HCT116 (cell line): ENCODE data around the gene CNTNAP5. TPM values are rescaled to one million over a fixed set of nuclear protein-coding genes. Genes with fewer than 3 reads are reported as not detected.

Experiments used
- ATAC-seq: fragments of 200-7000 bp; cut with Tn5 transposase; 2 replicates; pipeline ENCODE4 v1.9.1; 2020; ENCODE audit warnings: mild to moderate bottlenecking, moderate library complexity
- BruUV-seq: library from RNA; stranded (reverse); fragments of 400-500 nt; replicated peaks from 2 replicates; lab custom pipeline; 2021; lab: Mats Ljungman, UMichigan
- CTCF ChIA-PET: fragments of 300-600 bp; sonication (Branson Sonifier 250); formaldehyde crosslinking; loops from one replicate; lab custom pipeline; 2021; ENCODE audit warnings: antibody characterized with exemption; lab: Charles Lee
- POLR2A ChIA-PET: fragments of 300-600, 350-600 bp; sonication (Branson Sonifier 250); formaldehyde crosslinking; loops from one replicate; lab custom pipeline; 2021; ENCODE audit warnings: antibody characterized with exemption; lab: Charles Lee
- RAD21 ChIA-PET, 2 experiments: fragments of 300-600 bp; sonication (Branson Sonifier 250); formaldehyde crosslinking; loops; one replicate each; lab custom pipeline; 2023; ENCODE audit warnings: low total read pairs in 2 of 2; ENCODE audit not compliant: uncharacterized antibody in 2 of 2, unreplicated experiment in 2 of 2, low non-redundant PET in 1 of 2; lab: Charles Lee
- DNase-seq: peaks from one replicate; pipeline ENCODE4 v3.0.0-alpha.2; 2010; ENCODE audit warnings: low read depth, low spot score
- H2AFZ ChIP-seq: fragments of 200-600 bp; shearing (Covaris generic), sonication (generic); 2 replicates; pipeline ENCODE4 v1.6.1; 2017; ENCODE audit warnings: low read depth, mixed run types, mixed read lengths, antibody characterized with exemption, low read length; ENCODE audit not compliant: poor library complexity, severe bottlenecking
- H3K27ac ChIP-seq: 2 replicates; pipeline ENCODE4 v1.5.1; 2012; ENCODE audit warnings: low read depth, low read length
- H3K27me3 ChIP-seq: fragments of 200-600 bp; sonication (generic); 2 replicates; pipeline ENCODE4 v1.6.1; 2016; ENCODE audit warnings: mixed run types, low read length, mixed read lengths; ENCODE audit not compliant: insufficient read depth
- H3K36me3 ChIP-seq, 2 experiments: fragments of 200-500 bp in 1 of 2; fragments of 200-600 bp in 1 of 2; sonication (Bioruptor generic) in 1 of 2; sonication (generic) in 1 of 2; 2 replicates each; pipeline versions ENCODE4 v1.5.1 to v1.6.1; 2014 to 2016; ENCODE audit warnings: low read length in 2 of 2, inconsistent platforms in 1 of 2, mixed read lengths in 1 of 2, mixed run types in 1 of 2; ENCODE audit not compliant: insufficient read depth in 2 of 2, control insufficient read depth in 1 of 2
- H3K4me1 ChIP-seq, 2 experiments: fragments of 200-600 bp in 1 of 2; sonication (generic) in 1 of 2; 2 replicates each; pipeline versions ENCODE4 v1.5.1 to v1.6.1; 2012 to 2017; ENCODE audit warnings: low read length in 2 of 2, inconsistent platforms in 1 of 2, mild to moderate bottlenecking in 1 of 2, mixed read lengths in 1 of 2, mixed run types in 1 of 2, moderate library complexity in 1 of 2; ENCODE audit not compliant: insufficient read depth in 2 of 2, control insufficient read depth in 1 of 2
- H3K4me2 ChIP-seq: fragments of 200-600 bp; sonication (generic); 2 replicates; pipeline ENCODE4 v1.6.1; 2017; ENCODE audit warnings: mixed run types, low read length, mixed read lengths
- H3K4me3 ChIP-seq, 2 experiments: fragments of 200-600 bp in 1 of 2; sonication (generic) in 1 of 2; replicated peaks in 1 of 2; 2 replicates each; pipeline ENCODE4 v1.5.1; 2011 to 2016; ENCODE audit warnings: low read length in 2 of 2, control low read depth in 1 of 2, low read depth in 1 of 2, mild to moderate bottlenecking in 1 of 2, mixed read lengths in 1 of 2, mixed run types in 1 of 2
- H3K79me2 ChIP-seq: fragments of 200-600 bp; sonication (generic); 2 replicates; pipeline ENCODE4 v1.6.1; 2017; ENCODE audit warnings: mild to moderate bottlenecking, mixed run types, low read length, moderate library complexity, mixed read lengths; ENCODE audit not compliant: insufficient read depth
- H3K9ac ChIP-seq: fragments of 200-600 bp; sonication (generic); 2 replicates; pipeline ENCODE4 v1.6.1; 2016; ENCODE audit warnings: low read length, mixed read lengths
- H3K9me2 ChIP-seq: fragments of 200-600 bp; sonication (generic), shearing (Covaris generic); 2 replicates; pipeline ENCODE4 v1.6.1; 2017; ENCODE audit warnings: mixed run types, mild to moderate bottlenecking, moderate library complexity; ENCODE audit not compliant: insufficient read depth
- H3K9me3 ChIP-seq, 2 experiments: fragments of 200-500 bp in 1 of 2; fragments of 200-600 bp in 1 of 2; sonication (Bioruptor generic) in 1 of 2; sonication (generic) in 1 of 2; 2 replicates each; pipeline ENCODE4 v1.6.1; 2014 to 2017; ENCODE audit warnings: low read length in 2 of 2, mixed read lengths in 2 of 2, inconsistent platforms in 1 of 2, low read depth in 1 of 2, mild to moderate bottlenecking in 1 of 2, mixed run types in 1 of 2, moderate library complexity in 1 of 2; ENCODE audit not compliant: control insufficient read depth in 1 of 2, insufficient read depth in 1 of 2
- H4K20me1 ChIP-seq: fragments of 200-600 bp; sonication (generic), shearing (Covaris generic); 2 replicates; pipeline ENCODE4 v1.6.1; 2017; ENCODE audit warnings: mixed run types, mild to moderate bottlenecking, moderate library complexity; ENCODE audit not compliant: insufficient read depth
- CBX3 ChIP-seq: IDR thresholded peaks from 2 replicates; pipeline ENCODE4 v1.6.1; 2012; ENCODE audit warnings: low read depth
- CEBPB ChIP-seq: IDR thresholded peaks from 2 replicates; pipeline ENCODE4 v1.6.1; 2012; ENCODE audit warnings: low read depth
- EGR1 ChIP-seq: IDR thresholded peaks from 2 replicates; pipeline ENCODE4 v1.6.1; 2012; ENCODE audit warnings: low read depth
- EZH2phosphoT487 ChIP-seq: fragments of 200-600 bp; IDR thresholded peaks from 2 replicates; pipeline ENCODE4 v1.6.1; 2018; ENCODE audit warnings: antibody characterized with exemption, borderline replicate concordance
- FOSL1 ChIP-seq: IDR thresholded peaks from 2 replicates; pipeline ENCODE4 v1.6.1; 2012; ENCODE audit warnings: low read depth
- JUND ChIP-seq: IDR thresholded peaks from 2 replicates; pipeline ENCODE4 v1.6.1; 2012
- MAX ChIP-seq: IDR thresholded peaks from 2 replicates; pipeline ENCODE4 v1.6.1; 2012
- POLR2A ChIP-seq: IDR thresholded peaks from 2 replicates; pipeline ENCODE4 v1.7.0; 2011; ENCODE audit warnings: borderline replicate concordance; ENCODE audit not compliant: insufficient read depth, insufficient read length; ENCODE audit errors: extremely low read depth
- POLR2AphosphoS5 ChIP-seq: IDR thresholded peaks from 2 replicates; pipeline ENCODE4 v1.6.1; 2011; ENCODE audit warnings: mild to moderate bottlenecking, low read depth, low read length, moderate library complexity
- RAD21 ChIP-seq: IDR thresholded peaks from 2 replicates; pipeline ENCODE4 v1.6.1; 2012; ENCODE audit warnings: low read depth, mild to moderate bottlenecking
- SP1 ChIP-seq: IDR thresholded peaks from 2 replicates; pipeline ENCODE4 v1.6.1; 2012; ENCODE audit warnings: low read depth
- SRF ChIP-seq: IDR thresholded peaks from 2 replicates; pipeline ENCODE4 v1.6.1; 2012; ENCODE audit warnings: low read depth
- TCF7L2 ChIP-seq: IDR thresholded peaks from 2 replicates; pipeline ENCODE4 v1.7.0; 2011; ENCODE audit warnings: borderline replicate concordance, inconsistent platforms; ENCODE audit not compliant: insufficient read depth, insufficient read length; ENCODE audit errors: extremely low read depth
- ZFX ChIP-seq: fragments of 450-650 bp; IDR thresholded peaks from 2 replicates; pipeline ENCODE4 v1.6.1; 2017
- ZNF274 ChIP-seq: fragments of 200-500 bp; sonication (Bioruptor generic); IDR thresholded peaks from 2 replicates; pipeline ENCODE4 v1.6.1; 2014; ENCODE audit warnings: mild to moderate bottlenecking, low read depth, low read length, inconsistent platforms
- intact Hi-C: fragments of 100-400 bp; cut with micrococcal nuclease; formaldehyde crosslinking; loops from 2 replicates; pipeline ENCODE4 v1.10.0; 2022
- total RNA-seq: library from RNA; stranded (reverse); gene quantifications from one replicate; pipeline ENCODE4 v1.2.1, GENCODE V29; 2021; ENCODE audit not compliant: unreplicated experiment
- TF ChIP-seq, protein P1 (sequence below): IDR thresholded peaks from 2 replicates; pipeline ENCODE4 v1.6.1; 2011; ENCODE audit warnings: mild to moderate bottlenecking, low read length, moderate library complexity; ENCODE audit not compliant: insufficient replicate concordance; ENCODE audit errors: extremely low read depth
- TF ChIP-seq, protein P2 (sequence below): IDR thresholded peaks from 2 replicates; pipeline ENCODE4 v1.6.1; 2012

Gene CNTNAP5
- total RNA-seq, 1 experiment from 2014 or later: not detected

DNA sequence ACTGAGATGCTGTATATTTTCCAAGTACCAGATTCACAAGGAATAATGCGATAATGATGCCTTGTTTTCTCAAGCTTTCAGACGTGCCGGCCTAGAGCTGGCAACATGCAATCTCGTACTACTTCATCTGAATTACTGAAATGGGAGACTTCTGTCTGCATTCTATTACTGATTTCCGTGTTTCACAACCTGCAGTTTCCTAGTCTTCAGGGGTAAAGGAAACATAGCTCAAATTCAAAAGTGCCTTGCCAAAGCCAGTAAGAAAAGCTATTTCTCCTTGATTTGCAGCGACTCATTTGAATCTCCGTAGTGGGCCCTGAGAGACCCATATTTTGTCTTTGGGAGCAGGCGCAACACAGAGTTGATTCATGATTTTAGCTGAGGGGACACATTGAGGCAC, 289.0 kb downstream of the CNTNAP5 start:
- POLR2A ChIA-PET: no interaction called here
- BruUV-seq: no TSS peak
- CTCF ChIA-PET: no interaction called here

DNA sequence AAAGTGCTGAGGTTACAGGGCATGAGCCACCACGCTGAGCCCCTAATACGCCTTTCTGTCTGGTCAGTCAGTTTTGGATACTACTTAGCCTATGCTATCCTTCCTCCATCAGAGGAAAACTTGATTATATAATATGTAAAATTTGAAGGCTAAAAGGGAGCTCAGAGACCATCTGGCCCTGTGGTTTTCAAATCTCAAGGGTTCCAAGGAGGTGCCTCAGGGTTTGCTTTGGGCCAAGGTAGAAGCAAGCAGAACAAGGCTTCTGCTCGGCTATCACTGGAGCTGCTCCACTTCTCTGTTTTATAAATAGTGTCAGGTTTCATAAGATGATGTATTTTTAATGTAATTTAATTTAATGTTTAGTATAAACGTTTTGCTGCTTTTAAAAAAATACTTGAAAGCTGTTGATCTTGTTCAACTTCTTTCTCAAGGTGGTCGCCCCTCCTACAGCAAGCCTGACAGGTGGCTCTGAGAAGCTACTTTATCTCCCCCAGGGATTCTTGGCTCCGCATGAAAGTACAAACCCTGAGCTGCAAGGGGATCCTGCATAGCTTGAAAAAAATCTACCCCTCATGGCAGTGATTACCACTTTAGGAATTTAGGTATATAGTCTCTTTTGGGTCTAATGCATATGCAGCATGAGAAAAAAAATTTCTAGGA, 290.3 kb downstream of the CNTNAP5 start:
- no peaks in the 10 kb centered on the region for H3K27me3 ChIP-seq
- ChIA-PET CTCF (no interaction called here), RAD21 (no interaction called here), POLR2A (no interaction called here)
- no TSS peak for BruUV-seq
- H3K27ac ChIP-seq: no peak overlapping the region
- H3K4me1 ChIP-seq: no peaks in the 10 kb centered on the region
- H3K4me2 ChIP-seq: no peak overlapping the region
- no peak overlapping the region for H2AFZ ChIP-seq
- no peaks in the 10 kb centered on the region for H3K9me2 ChIP-seq
- no peak overlapping the region for H3K9ac ChIP-seq
- intact Hi-C loops: no loop called here
- DNase-seq (no peak), ATAC-seq (no peak)
- no peaks in the 10 kb centered on the region for H3K36me3 ChIP-seq
- no peaks in the 10 kb centered on the region for H4K20me1 ChIP-seq
- peaks cover 0 to 12% of the 10 kb centered on the region in 2 experiments; a peak in 2 of 4 replicates for H3K9me3 ChIP-seq
- no peaks in the 10 kb centered on the region for H3K79me2 ChIP-seq
- no peak overlapping the region for H3K4me3 ChIP-seq
- TF ChIP-seq JUND (no peak), EGR1 (no peak), EZH2phosphoT487 (no peak), SP1 (no peak), CBX3 (no peak), ZNF274 (no peak), POLR2A (no peak), SRF (no peak), FOSL1 (no peak), TCF7L2 (no peak), MAX (no peak), POLR2AphosphoS5 (no peak), ZFX (no peak), RAD21 (no peak), CEBPB (no peak)
- TF ChIP-seq, protein P1, sequence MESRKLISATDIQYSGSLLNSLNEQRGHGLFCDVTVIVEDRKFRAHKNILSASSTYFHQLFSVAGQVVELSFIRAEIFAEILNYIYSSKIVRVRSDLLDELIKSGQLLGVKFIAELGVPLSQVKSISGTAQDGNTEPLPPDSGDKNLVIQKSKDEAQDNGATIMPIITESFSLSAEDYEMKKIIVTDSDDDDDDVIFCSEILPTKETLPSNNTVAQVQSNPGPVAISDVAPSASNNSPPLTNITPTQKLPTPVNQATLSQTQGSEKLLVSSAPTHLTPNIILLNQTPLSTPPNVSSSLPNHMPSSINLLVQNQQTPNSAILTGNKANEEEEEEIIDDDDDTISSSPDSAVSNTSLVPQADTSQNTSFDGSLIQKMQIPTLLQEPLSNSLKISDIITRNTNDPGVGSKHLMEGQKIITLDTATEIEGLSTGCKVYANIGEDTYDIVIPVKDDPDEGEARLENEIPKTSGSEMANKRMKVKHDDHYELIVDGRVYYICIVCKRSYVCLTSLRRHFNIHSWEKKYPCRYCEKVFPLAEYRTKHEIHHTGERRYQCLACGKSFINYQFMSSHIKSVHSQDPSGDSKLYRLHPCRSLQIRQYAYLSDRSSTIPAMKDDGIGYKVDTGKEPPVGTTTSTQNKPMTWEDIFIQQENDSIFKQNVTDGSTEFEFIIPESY: no peak
- TF ChIP-seq, protein P2, sequence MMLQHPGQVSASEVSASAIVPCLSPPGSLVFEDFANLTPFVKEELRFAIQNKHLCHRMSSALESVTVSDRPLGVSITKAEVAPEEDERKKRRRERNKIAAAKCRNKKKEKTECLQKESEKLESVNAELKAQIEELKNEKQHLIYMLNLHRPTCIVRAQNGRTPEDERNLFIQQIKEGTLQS: no peak

More for the DNA sequence above, 289.0 kb downstream of the CNTNAP5 start:
- H2AFZ ChIP-seq: no peak overlapping the region
- H3K4me2 ChIP-seq: no peak overlapping the region
- no peaks in the 10 kb centered on the region for H3K9me2 ChIP-seq
- H3K36me3 ChIP-seq: no peaks in the 10 kb centered on the region
- H3K79me2 ChIP-seq: no peaks in the 10 kb centered on the region
- H3K4me3 ChIP-seq: no peak overlapping the region
- no peaks in the 10 kb centered on the region for H3K4me1 ChIP-seq
- no peak overlapping the region for H3K9ac ChIP-seq
- no peaks in the 10 kb centered on the region for H3K27me3 ChIP-seq
- no peak for TF ChIP-seq CBX3
- TF ChIP-seq CEBPB: no peak
- TF ChIP-seq, protein P2: no peak
- no peak for TF ChIP-seq ZFX
- TF ChIP-seq, all 23 proteins: peak for 0
- intact Hi-C loops: no loop called here
- ATAC-seq (no peak), DNase-seq (no peak)
- Histone ChIP-seq H3K9me3 (peaks cover 0 to 10% of the 10 kb centered on the region in 2 experiments; a peak in 2 of 4 replicates), H3K27ac (no peak overlapping the region), H4K20me1 (no peaks in the 10 kb centered on the region)
- RAD21 ChIA-PET: no interaction called here
